Transverse colon (tissue), 4 donors: ENCODE results near the gene TSPAN32. TPM values are rescaled to one million over a fixed set of nuclear protein-coding genes. Genes with fewer than 3 reads are reported as not detected.

Experiments
- DNase-seq: peaks from one replicate; pipeline ENCODE4 v3.0.0-alpha.2; 2019
- H3K27ac ChIP-seq, 4 donors: fragments of 200-600 bp; sonication (generic); 2 replicates each; pipeline ENCODE4 v1.5.1; 2016 to 2018; ENCODE audit warnings: inconsistent platforms in 4 of 4
- H3K27me3 ChIP-seq: fragments of 200-600 bp; sonication (generic); 2 replicates; pipeline ENCODE4 v1.5.1; 2017; ENCODE audit warnings: inconsistent platforms
- H3K36me3 ChIP-seq, 4 donors: fragments of 200-600 bp; sonication (generic); 2 replicates each; pipeline ENCODE4 v1.5.1; 2017 to 2019; ENCODE audit warnings: inconsistent platforms in 4 of 4
- H3K4me1 ChIP-seq, 4 donors: fragments of 200-600 bp; sonication (generic); 2 replicates each; pipeline ENCODE4 v1.5.1; 2017 to 2020; ENCODE audit warnings: inconsistent platforms in 4 of 4
- H3K4me3 ChIP-seq, 4 donors: fragments of 200-600 bp; sonication (generic); 1 replicate in 1 of 4; 2 replicates in 3 of 4; pipeline versions ENCODE4 v1.5.1 to v1.6.1; 2017 to 2019; ENCODE audit warnings: inconsistent platforms in 4 of 4
- H3K9me3 ChIP-seq, 2 donors: fragments of 200-600 bp; sonication (generic); 2 replicates each; pipeline ENCODE4 v1.5.1; 2017 to 2019; ENCODE audit warnings: inconsistent platforms in 2 of 2
- EP300 ChIP-seq: sonication (generic); formaldehyde crosslinking; IDR thresholded peaks from one replicate; pipeline ENCODE4 v1.6.1; 2017; ENCODE audit warnings: antibody characterized with exemption, low read depth
- POLR2A ChIP-seq: fragments of 450-650 bp; IDR thresholded peaks from one replicate; pipeline ENCODE4 v1.6.1; 2016; ENCODE audit warnings: antibody characterized with exemption, mild to moderate bottlenecking, moderate library complexity
- POLR2AphosphoS5 ChIP-seq, 3 donors: sonication (generic); formaldehyde crosslinking; IDR thresholded peaks; one replicate each; pipeline ENCODE4 v1.6.1; 2016; ENCODE audit warnings: antibody characterized with exemption in 3 of 3
- WGBS, 2 donors: methylation state at CpG; one replicate each; pipeline ENCODE4 v1.1.5; 2018; ENCODE audit warnings: low coverage in 1 of 2; 5-methylcytosine and 5-hydroxymethylcytosine counted together
- in situ Hi-C, 4 donors: fragments of 200-750 bp; cut with MboI; loops; one replicate each; pipeline versions ENCODE4 v1.15.0 to v1.15.1; 2017; ENCODE audit warnings: low sequenced_read_pairs in 3 of 4, low pct_ligation_motif_present in 1 of 4, low pct_unique_long_range_greater_than_20kb in 1 of 4
- intact Hi-C: fragments of 100-400 bp; cut with DNase I; formaldehyde crosslinking; loops from one replicate; pipeline ENCODE4 v1.15.1; 2023; ENCODE audit warnings: low total_unique reads
- total RNA-seq, 4 donors: library from RNA; depleted of rRNA; stranded (reverse); fragments of >200 nt; gene quantifications; one replicate each; pipeline ENCODE4 v1.1.0, GENCODE V29; 2016
- TF ChIP-seq, protein P1 (sequence below), 5 experiments: fragments of 200-600 bp in 3 of 5; fragments of 450-650 bp in 2 of 5; sonication (generic) in 3 of 5; IDR thresholded peaks; 1 replicate in 2 of 5; 2 replicates in 3 of 5; pipeline ENCODE4 v1.5.1; 2016 to 2017; ENCODE audit warnings: antibody characterized with exemption in 5 of 5, inconsistent platforms in 3 of 5, mild to moderate bottlenecking in 2 of 5, moderate library complexity in 1 of 5

Gene TSPAN32
- total RNA-seq, 4 donors from 2014 or later = 0.16 to 0.96 TPM; not detected in 2

DNA sequence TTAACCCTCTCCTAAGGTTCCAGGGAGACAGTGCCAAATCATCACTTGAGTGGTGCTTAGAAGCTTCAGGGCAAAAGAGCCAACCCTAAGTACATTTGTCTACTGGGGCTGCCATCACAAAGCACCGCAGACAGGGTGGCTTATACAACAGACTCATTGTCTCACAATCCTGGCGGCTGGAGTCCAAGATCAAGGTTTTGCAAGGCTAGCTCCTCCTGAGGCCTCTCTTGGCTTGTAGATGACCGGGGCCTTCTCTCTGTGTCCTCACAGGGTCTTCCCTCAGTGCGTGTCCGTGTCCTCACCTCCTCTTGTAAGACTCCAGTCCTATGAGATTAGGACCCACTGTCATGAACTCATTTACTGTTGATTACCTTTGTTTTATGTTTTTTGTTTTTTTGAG, 41.2 kb downstream of the TSPAN32 start:
- Histone ChIP-seq H3K9me3 (no peaks in the 10 kb centered on the region), H3K27me3 (no peaks in the 10 kb centered on the region), H3K36me3 (no peaks in the 10 kb centered on the region), H3K4me1 (no peaks in the 10 kb centered on the region), H3K4me3 (no peak overlapping the region), H3K27ac (no peak overlapping the region)
- 72 to 100% methylated on average over 2 to 5 of the region's 5 CpGs for WGBS, 2 donors
- in situ Hi-C loops = no loop called here
- TF ChIP-seq POLR2A (no peak), EP300 (no peak), POLR2AphosphoS5 (IDR thresholded peaks at IDR 0.05) (no peak)
- TF ChIP-seq, protein P1, sequence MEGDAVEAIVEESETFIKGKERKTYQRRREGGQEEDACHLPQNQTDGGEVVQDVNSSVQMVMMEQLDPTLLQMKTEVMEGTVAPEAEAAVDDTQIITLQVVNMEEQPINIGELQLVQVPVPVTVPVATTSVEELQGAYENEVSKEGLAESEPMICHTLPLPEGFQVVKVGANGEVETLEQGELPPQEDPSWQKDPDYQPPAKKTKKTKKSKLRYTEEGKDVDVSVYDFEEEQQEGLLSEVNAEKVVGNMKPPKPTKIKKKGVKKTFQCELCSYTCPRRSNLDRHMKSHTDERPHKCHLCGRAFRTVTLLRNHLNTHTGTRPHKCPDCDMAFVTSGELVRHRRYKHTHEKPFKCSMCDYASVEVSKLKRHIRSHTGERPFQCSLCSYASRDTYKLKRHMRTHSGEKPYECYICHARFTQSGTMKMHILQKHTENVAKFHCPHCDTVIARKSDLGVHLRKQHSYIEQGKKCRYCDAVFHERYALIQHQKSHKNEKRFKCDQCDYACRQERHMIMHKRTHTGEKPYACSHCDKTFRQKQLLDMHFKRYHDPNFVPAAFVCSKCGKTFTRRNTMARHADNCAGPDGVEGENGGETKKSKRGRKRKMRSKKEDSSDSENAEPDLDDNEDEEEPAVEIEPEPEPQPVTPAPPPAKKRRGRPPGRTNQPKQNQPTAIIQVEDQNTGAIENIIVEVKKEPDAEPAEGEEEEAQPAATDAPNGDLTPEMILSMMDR (IDR thresholded peaks at IDR 0.05) = no peak
- intact Hi-C loops = no loop called here
- no peak for DNase-seq

DNA sequence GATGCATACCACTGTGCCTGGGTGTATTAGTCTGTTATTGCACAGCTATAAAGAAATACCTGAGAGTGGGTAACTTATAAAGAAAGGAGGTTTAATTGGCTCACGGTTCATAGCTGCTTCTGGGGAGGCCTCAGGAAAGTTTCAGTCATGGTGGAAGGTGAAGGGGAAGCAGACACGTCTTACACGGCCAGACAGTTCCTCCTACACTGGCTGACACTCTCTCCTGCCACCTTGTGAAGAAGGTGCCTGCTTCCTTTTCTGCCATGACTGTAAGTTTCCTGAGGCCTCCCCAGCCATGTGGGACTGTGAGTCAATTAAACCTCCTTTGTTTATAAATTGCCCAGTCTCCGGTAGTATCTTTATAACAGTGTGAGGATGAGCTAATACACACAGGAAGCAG, 41.7 kb downstream of the TSPAN32 start:
- intact Hi-C loops (no loop called here), in situ Hi-C loops (no loop called here)
- H3K36me3 ChIP-seq = no peaks in the 10 kb centered on the region
- H3K9me3 ChIP-seq = no peaks in the 10 kb centered on the region
- H3K27me3 ChIP-seq = no peaks in the 10 kb centered on the region
- 77 to 87% methylated on average over 3 to 4 of the region's 4 CpGs for WGBS, 2 donors
- H3K27ac ChIP-seq = no peak overlapping the region
- no peak for DNase-seq
- H3K4me1 ChIP-seq = no peaks in the 10 kb centered on the region
- TF ChIP-seq POLR2AphosphoS5 (IDR thresholded peaks at IDR 0.05) = no peak
- TF ChIP-seq, protein P1 (IDR thresholded peaks at IDR 0.05) = no peak
- TF ChIP-seq POLR2A = no peak
- no peak for TF ChIP-seq EP300
- no peak overlapping the region for H3K4me3 ChIP-seq

DNA sequence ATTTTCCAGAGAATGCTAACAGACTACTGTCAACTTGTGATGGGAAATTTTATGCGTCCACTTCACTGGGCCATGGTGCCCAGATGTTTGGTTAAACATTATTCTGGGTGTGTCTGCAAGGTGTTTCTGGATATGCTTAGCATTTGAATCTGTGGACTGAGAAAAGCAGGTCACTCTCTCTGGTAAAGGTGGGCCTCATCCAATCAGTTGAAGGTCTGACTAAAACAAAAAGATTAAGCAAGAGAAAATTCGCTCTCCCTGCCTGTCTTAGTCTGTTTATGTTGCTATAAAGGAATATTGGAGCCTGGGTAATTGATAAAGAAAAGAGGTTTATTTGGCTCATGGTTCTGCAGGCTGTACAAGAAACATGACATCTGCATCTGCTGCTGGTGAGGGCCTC, 43.2 kb downstream of the TSPAN32 start:
- in situ Hi-C loops = no loop called here
- Histone ChIP-seq H3K9me3 (no peaks in the 10 kb centered on the region), H3K27me3 (no peaks in the 10 kb centered on the region), H3K36me3 (no peaks in the 10 kb centered on the region), H3K27ac (no peak overlapping the region), H3K4me3 (no peak overlapping the region), H3K4me1 (no peaks in the 10 kb centered on the region)
- TF ChIP-seq EP300 = no peak
- TF ChIP-seq POLR2A = no peak
- 67 to 100% methylated on average over 1 to 2 of the region's 2 CpGs for WGBS, 2 donors
- intact Hi-C loops = no loop called here
- DNase-seq = no peak

DNA sequence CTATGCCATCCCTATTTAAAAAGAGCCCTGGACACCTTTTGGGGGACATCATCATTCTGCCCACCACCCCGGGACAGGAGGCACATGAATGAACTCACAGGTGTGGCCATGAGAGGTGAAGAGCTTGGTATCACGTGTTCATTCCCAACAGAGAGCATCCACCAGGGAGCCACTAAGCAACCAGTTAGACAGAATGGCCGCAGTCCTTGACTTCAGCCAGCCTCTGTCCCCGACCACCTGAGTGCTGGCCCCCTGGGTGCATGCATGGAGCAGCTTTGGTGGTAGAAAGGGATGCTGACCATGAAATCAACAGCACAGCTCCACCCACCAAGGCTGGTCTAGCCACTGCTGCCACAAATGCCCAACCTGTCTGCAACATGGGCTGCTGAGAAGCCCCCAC, 44.2 kb downstream of the TSPAN32 start:
- H3K4me1 ChIP-seq = no peaks in the 10 kb centered on the region
- no peak overlapping the region for H3K4me3 ChIP-seq
- H3K9me3 ChIP-seq = no peaks in the 10 kb centered on the region
- intact Hi-C loops = no loop called here
- 62% methylated on average over 4 of the region's 4 CpGs; no CpG with 5 or more reads in 1 of the 2 donors for WGBS, 2 donors
- in situ Hi-C loops = no loop called here
- DNase-seq = no peak
- no peak overlapping the region for H3K27ac ChIP-seq
- H3K36me3 ChIP-seq = no peaks in the 10 kb centered on the region
- no peaks in the 10 kb centered on the region for H3K27me3 ChIP-seq
- TF ChIP-seq, protein P1 (IDR thresholded peaks at IDR 0.05) = no peak
- no peak for TF ChIP-seq POLR2AphosphoS5 (IDR thresholded peaks at IDR 0.05)
- TF ChIP-seq POLR2A = no peak
- no peak for TF ChIP-seq EP300
